RWPE1 (cell line): ENCODE measurements around the gene B3GNT5.

Source experiments
- CTCF ChIA-PET: fragments of 350-600 bp; sonication (Branson Sonifier 250); formaldehyde crosslinking; extraction: SDS; loops from one replicate; lab custom pipeline; 2021; lab: Yijun Ruan, JAX
- POLR2A ChIA-PET: fragments of 400-600 bp; formaldehyde crosslinking; extraction: SDS; loops from one replicate; lab custom pipeline; 2020; ENCODE audit warnings: antibody characterized with exemption; ENCODE audit not compliant: low non-redundant PET; lab: Yijun Ruan, JAX
- DNase-seq: peaks from one replicate; pipeline ENCODE4 v3.0.0; 2012; ENCODE audit warnings: low spot score
- H3K27ac ChIP-seq: fragments of 450-650 bp; 2 replicates; pipeline ENCODE4 v1.5.1; 2017
- CTCF ChIP-seq: fragments of 450-650 bp; conservative IDR thresholded peaks from 2 replicates; pipeline ENCODE4 v1.5.1; 2017; ENCODE audit warnings: low read depth, mild to moderate bottlenecking

The B3GNT5 gene

DNA sequence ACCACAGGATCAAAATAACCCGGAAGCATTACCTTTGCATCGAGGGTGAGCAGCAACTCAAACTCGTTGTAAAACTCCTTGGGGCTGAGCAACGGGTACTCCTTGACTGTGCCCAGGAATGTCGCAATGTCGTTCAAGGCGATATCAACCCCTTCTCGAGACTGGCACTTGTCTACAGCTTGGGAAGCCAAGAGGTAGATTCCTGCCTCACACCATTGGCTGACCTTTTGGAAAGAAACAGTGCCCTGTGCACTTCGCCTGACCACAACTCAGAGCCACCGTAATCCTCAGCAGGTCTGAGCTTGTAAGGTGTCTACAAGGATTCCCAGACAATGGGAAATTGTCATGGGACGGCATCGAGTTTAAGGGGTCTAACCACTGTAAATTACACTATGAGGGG is 43.9 kb downstream of the B3GNT5 start:
- DNase-seq, result no peak
- CTCF ChIA-PET, result no interaction called here
- H3K27ac ChIP-seq, result peak overlapping the region; percentile 88; the same call in 1 of the 2 replicates
- no peak for TF ChIP-seq CTCF
- POLR2A ChIA-PET, result no interaction called here

DNA sequence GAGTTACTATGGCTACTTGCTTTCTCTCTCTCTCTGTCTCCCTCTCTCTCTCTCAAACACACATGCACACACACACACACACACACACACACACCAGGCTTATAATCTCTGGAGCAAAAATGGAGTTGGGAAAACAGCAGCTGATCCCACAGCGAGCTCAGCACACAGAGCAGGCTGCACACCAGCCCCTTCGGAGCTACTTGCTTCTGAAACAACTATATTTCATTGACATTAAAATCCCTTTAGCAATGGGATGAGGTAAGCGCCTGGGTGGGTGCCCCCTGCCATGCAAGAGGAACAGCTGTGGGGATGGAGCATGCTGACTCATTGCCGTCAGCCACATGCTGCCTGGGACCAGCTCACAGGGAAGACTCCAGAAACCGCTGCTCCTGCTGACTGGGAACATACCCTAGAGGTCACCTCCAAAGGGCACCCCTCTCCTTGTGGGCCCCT is 45.7 kb downstream of the B3GNT5 start:
- DNase-seq, result peak; percentile 23
- TF ChIP-seq CTCF, result no peak
- POLR2A ChIA-PET, result no interaction called here
- H3K27ac ChIP-seq, result peak overlapping the region; percentile 69
- CTCF ChIA-PET, result interaction anchor here (0.6 kb wide), 1 partner anchor 57 kb away, joined by 3 read pairs; no protein-coding TSS in a partner anchor

GRCh38 chr3:183299976-183300375 is 46.9 kb downstream of the B3GNT5 start:
- TF ChIP-seq CTCF, result no peak
- H3K27ac ChIP-seq, result no peak overlapping the region
- DNase-seq, result no peak
- POLR2A ChIA-PET, result no interaction called here
- CTCF ChIA-PET, result no interaction called here

- ChIA-PET CTCF (interaction anchor here (0.6 to 0.9 kb wide), 2 partner anchors 48 to 117 kb away, joined by 3 read pairs; partner anchors contain the start of gene B3GNT5), POLR2A (no interaction called here)
- no peak overlapping the region for H3K27ac ChIP-seq
- no peak for DNase-seq
- TF ChIP-seq CTCF, result no peak
These were observed 48.0 kb downstream of the B3GNT5 start for GRCh38 chr3:183300996-183301562.

GRCh38 chr3:183301937-183302580 is 49.0 kb downstream of the B3GNT5 start:
- ChIA-PET POLR2A (no interaction called here), CTCF (interaction anchor here (0.6 to 0.9 kb wide), 3 partner anchors 17 to 118 kb away, joined by 3 read pairs; no protein-coding TSS in a partner anchor)
- TF ChIP-seq CTCF, result no peak
- peak overlapping the region; percentile 12; the same call in 1 of the 2 replicates for H3K27ac ChIP-seq
- DNase-seq, result no peak

- no peak for TF ChIP-seq CTCF
- no peak for DNase-seq
- no peak overlapping the region for H3K27ac ChIP-seq
- POLR2A ChIA-PET, result no interaction called here
- CTCF ChIA-PET, result interaction anchor here (1.2 kb wide), 1 partner anchor 119 kb away, joined by 4 read pairs; no protein-coding TSS in a partner anchor
These were observed 50.6 kb downstream of the B3GNT5 start for GRCh38 chr3:183303690-183304089.
